HCT116 (cell line): ENCODE measurements around the gene STOX2. TPM values are rescaled to one million over a fixed set of nuclear protein-coding genes. Genes with fewer than 3 reads are reported as not detected.

ENCODE experiments used
- ATAC-seq: fragments of 200-7000 bp; cut with Tn5 transposase; 2 replicates; pipeline ENCODE4 v1.9.1; 2020; ENCODE audit warnings: mild to moderate bottlenecking, moderate library complexity
- BruUV-seq: library from RNA; stranded (reverse); fragments of 400-500 nt; replicated peaks from 2 replicates; lab custom pipeline; 2021; lab: Mats Ljungman, UMichigan
- CTCF ChIA-PET: fragments of 300-600 bp; sonication (Branson Sonifier 250); formaldehyde crosslinking; loops from one replicate; lab custom pipeline; 2021; ENCODE audit warnings: antibody characterized with exemption; lab: Charles Lee
- POLR2A ChIA-PET: fragments of 300-600, 350-600 bp; sonication (Branson Sonifier 250); formaldehyde crosslinking; loops from one replicate; lab custom pipeline; 2021; ENCODE audit warnings: antibody characterized with exemption; lab: Charles Lee
- RAD21 ChIA-PET, 2 experiments: fragments of 300-600 bp; sonication (Branson Sonifier 250); formaldehyde crosslinking; loops; one replicate each; lab custom pipeline; 2023; ENCODE audit warnings: low total read pairs in 2 of 2; ENCODE audit not compliant: uncharacterized antibody in 2 of 2, unreplicated experiment in 2 of 2, low non-redundant PET in 1 of 2; lab: Charles Lee
- DNase-seq: peaks from one replicate; pipeline ENCODE4 v3.0.0-alpha.2; 2010; ENCODE audit warnings: low read depth, low spot score
- H2AFZ ChIP-seq: fragments of 200-600 bp; shearing (Covaris generic), sonication (generic); 2 replicates; pipeline ENCODE4 v1.6.1; 2017; ENCODE audit warnings: low read depth, mixed run types, mixed read lengths, antibody characterized with exemption, low read length; ENCODE audit not compliant: poor library complexity, severe bottlenecking
- H3K27ac ChIP-seq: 2 replicates; pipeline ENCODE4 v1.5.1; 2012; ENCODE audit warnings: low read depth, low read length
- H3K27me3 ChIP-seq: fragments of 200-600 bp; sonication (generic); 2 replicates; pipeline ENCODE4 v1.6.1; 2016; ENCODE audit warnings: mixed run types, low read length, mixed read lengths; ENCODE audit not compliant: insufficient read depth
- H3K36me3 ChIP-seq, 2 experiments: fragments of 200-500 bp in 1 of 2; fragments of 200-600 bp in 1 of 2; sonication (Bioruptor generic) in 1 of 2; sonication (generic) in 1 of 2; 2 replicates each; pipeline versions ENCODE4 v1.5.1 to v1.6.1; 2014 to 2016; ENCODE audit warnings: low read length in 2 of 2, inconsistent platforms in 1 of 2, mixed read lengths in 1 of 2, mixed run types in 1 of 2; ENCODE audit not compliant: insufficient read depth in 2 of 2, control insufficient read depth in 1 of 2
- H3K4me1 ChIP-seq, 2 experiments: fragments of 200-600 bp in 1 of 2; sonication (generic) in 1 of 2; 2 replicates each; pipeline versions ENCODE4 v1.5.1 to v1.6.1; 2012 to 2017; ENCODE audit warnings: low read length in 2 of 2, inconsistent platforms in 1 of 2, mild to moderate bottlenecking in 1 of 2, mixed read lengths in 1 of 2, mixed run types in 1 of 2, moderate library complexity in 1 of 2; ENCODE audit not compliant: insufficient read depth in 2 of 2, control insufficient read depth in 1 of 2
- H3K4me2 ChIP-seq: fragments of 200-600 bp; sonication (generic); 2 replicates; pipeline ENCODE4 v1.6.1; 2017; ENCODE audit warnings: mixed run types, low read length, mixed read lengths
- H3K4me3 ChIP-seq, 2 experiments: fragments of 200-600 bp in 1 of 2; sonication (generic) in 1 of 2; replicated peaks in 1 of 2; 2 replicates each; pipeline ENCODE4 v1.5.1; 2011 to 2016; ENCODE audit warnings: low read length in 2 of 2, control low read depth in 1 of 2, low read depth in 1 of 2, mild to moderate bottlenecking in 1 of 2, mixed read lengths in 1 of 2, mixed run types in 1 of 2
- H3K79me2 ChIP-seq: fragments of 200-600 bp; sonication (generic); 2 replicates; pipeline ENCODE4 v1.6.1; 2017; ENCODE audit warnings: mild to moderate bottlenecking, mixed run types, low read length, moderate library complexity, mixed read lengths; ENCODE audit not compliant: insufficient read depth
- H3K9ac ChIP-seq: fragments of 200-600 bp; sonication (generic); 2 replicates; pipeline ENCODE4 v1.6.1; 2016; ENCODE audit warnings: low read length, mixed read lengths
- H3K9me2 ChIP-seq: fragments of 200-600 bp; sonication (generic), shearing (Covaris generic); 2 replicates; pipeline ENCODE4 v1.6.1; 2017; ENCODE audit warnings: mixed run types, mild to moderate bottlenecking, moderate library complexity; ENCODE audit not compliant: insufficient read depth
- H3K9me3 ChIP-seq, 2 experiments: fragments of 200-500 bp in 1 of 2; fragments of 200-600 bp in 1 of 2; sonication (Bioruptor generic) in 1 of 2; sonication (generic) in 1 of 2; 2 replicates each; pipeline ENCODE4 v1.6.1; 2014 to 2017; ENCODE audit warnings: low read length in 2 of 2, mixed read lengths in 2 of 2, inconsistent platforms in 1 of 2, low read depth in 1 of 2, mild to moderate bottlenecking in 1 of 2, mixed run types in 1 of 2, moderate library complexity in 1 of 2; ENCODE audit not compliant: control insufficient read depth in 1 of 2, insufficient read depth in 1 of 2
- H4K20me1 ChIP-seq: fragments of 200-600 bp; sonication (generic), shearing (Covaris generic); 2 replicates; pipeline ENCODE4 v1.6.1; 2017; ENCODE audit warnings: mixed run types, mild to moderate bottlenecking, moderate library complexity; ENCODE audit not compliant: insufficient read depth
- ATF3 ChIP-seq: IDR thresholded peaks from 2 replicates; pipeline ENCODE4 v1.6.1; 2012
- CBX3 ChIP-seq: IDR thresholded peaks from 2 replicates; pipeline ENCODE4 v1.6.1; 2012; ENCODE audit warnings: low read depth
- CEBPB ChIP-seq: IDR thresholded peaks from 2 replicates; pipeline ENCODE4 v1.6.1; 2012; ENCODE audit warnings: low read depth
- EGR1 ChIP-seq: IDR thresholded peaks from 2 replicates; pipeline ENCODE4 v1.6.1; 2012; ENCODE audit warnings: low read depth
- ELF1 ChIP-seq: IDR thresholded peaks from 2 replicates; pipeline ENCODE4 v1.6.1; 2012; ENCODE audit warnings: low read depth, borderline replicate concordance
- EZH2phosphoT487 ChIP-seq: fragments of 200-600 bp; IDR thresholded peaks from 2 replicates; pipeline ENCODE4 v1.6.1; 2018; ENCODE audit warnings: antibody characterized with exemption, borderline replicate concordance
- FOSL1 ChIP-seq: IDR thresholded peaks from 2 replicates; pipeline ENCODE4 v1.6.1; 2012; ENCODE audit warnings: low read depth
- MAX ChIP-seq: IDR thresholded peaks from 2 replicates; pipeline ENCODE4 v1.6.1; 2012
- POLR2A ChIP-seq: IDR thresholded peaks from 2 replicates; pipeline ENCODE4 v1.7.0; 2011; ENCODE audit warnings: borderline replicate concordance; ENCODE audit not compliant: insufficient read depth, insufficient read length; ENCODE audit errors: extremely low read depth
- POLR2AphosphoS5 ChIP-seq: IDR thresholded peaks from 2 replicates; pipeline ENCODE4 v1.6.1; 2011; ENCODE audit warnings: mild to moderate bottlenecking, low read depth, low read length, moderate library complexity
- REST ChIP-seq: IDR thresholded peaks from 2 replicates; pipeline ENCODE4 v1.6.1; 2012; ENCODE audit warnings: low read depth
- SIN3A ChIP-seq: IDR thresholded peaks from 2 replicates; pipeline ENCODE4 v1.6.1; 2012; ENCODE audit warnings: low read depth
- SP1 ChIP-seq: IDR thresholded peaks from 2 replicates; pipeline ENCODE4 v1.6.1; 2012; ENCODE audit warnings: low read depth
- SRF ChIP-seq: IDR thresholded peaks from 2 replicates; pipeline ENCODE4 v1.6.1; 2012; ENCODE audit warnings: low read depth
- TCF7L2 ChIP-seq: IDR thresholded peaks from 2 replicates; pipeline ENCODE4 v1.7.0; 2011; ENCODE audit warnings: borderline replicate concordance, inconsistent platforms; ENCODE audit not compliant: insufficient read depth, insufficient read length; ENCODE audit errors: extremely low read depth
- YY1 ChIP-seq: IDR thresholded peaks from 2 replicates; pipeline ENCODE4 v1.6.1; 2011; ENCODE audit warnings: low read length, low read depth, moderate library complexity, mild to moderate bottlenecking; ENCODE audit not compliant: insufficient replicate concordance; ENCODE audit errors: extremely low read depth
- ZNF274 ChIP-seq: fragments of 200-500 bp; sonication (Bioruptor generic); IDR thresholded peaks from 2 replicates; pipeline ENCODE4 v1.6.1; 2014; ENCODE audit warnings: mild to moderate bottlenecking, low read depth, low read length, inconsistent platforms
- intact Hi-C: fragments of 100-400 bp; cut with micrococcal nuclease; formaldehyde crosslinking; loops from 2 replicates; pipeline ENCODE4 v1.10.0; 2022
- total RNA-seq: library from RNA; stranded (reverse); gene quantifications from one replicate; pipeline ENCODE4 v1.2.1, GENCODE V29; 2021; ENCODE audit not compliant: unreplicated experiment

Gene STOX2
- total RNA-seq, 1 experiment from 2014 or later = 6.3 TPM

GRCh38 chr4:183966371-183966770 is 61.3 kb downstream of the STOX2 start:
- no peak overlapping the region for H3K27ac ChIP-seq
- ChIA-PET POLR2A (no interaction called here), RAD21 (no interaction called here), CTCF (no interaction called here)
- intact Hi-C loops = no loop called here
- no TSS peak for BruUV-seq
- no peaks in the 10 kb centered on the region for H3K27me3 ChIP-seq
- H2AFZ ChIP-seq = no peak overlapping the region
- no peaks in the 10 kb centered on the region for H3K79me2 ChIP-seq
- H3K9me3 ChIP-seq = no peaks in the 10 kb centered on the region
- no peak overlapping the region for H3K4me3 ChIP-seq
- no peak overlapping the region for H3K9ac ChIP-seq
- TF ChIP-seq ELF1 (no peak), POLR2AphosphoS5 (no peak), YY1 (no peak), ZNF274 (no peak), TCF7L2 (no peak), SP1 (no peak), POLR2A (no peak), FOSL1 (no peak), CEBPB (no peak), REST (no peak), EZH2phosphoT487 (no peak), ATF3 (no peak), EGR1 (no peak), CBX3 (no peak), SIN3A (no peak), MAX (no peak), SRF (no peak)
- no peak overlapping the region for H3K4me2 ChIP-seq
- no peaks in the 10 kb centered on the region for H3K36me3 ChIP-seq
- no peaks in the 10 kb centered on the region for H3K9me2 ChIP-seq
- H3K4me1 ChIP-seq = no peaks in the 10 kb centered on the region
- H4K20me1 ChIP-seq = no peaks in the 10 kb centered on the region
- ATAC-seq (no peak), DNase-seq (no peak)
